Measurements from ENCODE around the gene SPTBN5.

DNA sequence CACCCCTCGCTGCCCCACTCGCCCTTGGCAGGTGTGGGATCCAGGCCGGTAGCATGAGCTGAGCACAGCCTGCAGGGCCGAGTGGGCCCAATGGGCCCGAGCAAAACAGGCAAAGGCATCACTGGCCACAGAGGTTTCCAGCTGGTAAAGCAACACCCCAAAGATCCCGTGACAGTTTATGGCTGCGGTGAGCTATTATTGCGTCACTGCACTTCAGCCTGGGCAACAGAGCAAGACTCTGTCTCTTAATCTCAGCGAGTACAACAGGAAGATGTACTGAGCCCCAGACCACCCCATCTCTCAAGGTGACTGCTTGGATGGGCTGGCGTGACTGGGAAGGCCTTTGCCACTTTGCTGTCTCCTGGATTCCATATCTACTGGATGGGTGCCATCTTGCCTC, 61.6 kb downstream of the SPTBN5 start:
- TF ChIP-seq, protein P1, sequence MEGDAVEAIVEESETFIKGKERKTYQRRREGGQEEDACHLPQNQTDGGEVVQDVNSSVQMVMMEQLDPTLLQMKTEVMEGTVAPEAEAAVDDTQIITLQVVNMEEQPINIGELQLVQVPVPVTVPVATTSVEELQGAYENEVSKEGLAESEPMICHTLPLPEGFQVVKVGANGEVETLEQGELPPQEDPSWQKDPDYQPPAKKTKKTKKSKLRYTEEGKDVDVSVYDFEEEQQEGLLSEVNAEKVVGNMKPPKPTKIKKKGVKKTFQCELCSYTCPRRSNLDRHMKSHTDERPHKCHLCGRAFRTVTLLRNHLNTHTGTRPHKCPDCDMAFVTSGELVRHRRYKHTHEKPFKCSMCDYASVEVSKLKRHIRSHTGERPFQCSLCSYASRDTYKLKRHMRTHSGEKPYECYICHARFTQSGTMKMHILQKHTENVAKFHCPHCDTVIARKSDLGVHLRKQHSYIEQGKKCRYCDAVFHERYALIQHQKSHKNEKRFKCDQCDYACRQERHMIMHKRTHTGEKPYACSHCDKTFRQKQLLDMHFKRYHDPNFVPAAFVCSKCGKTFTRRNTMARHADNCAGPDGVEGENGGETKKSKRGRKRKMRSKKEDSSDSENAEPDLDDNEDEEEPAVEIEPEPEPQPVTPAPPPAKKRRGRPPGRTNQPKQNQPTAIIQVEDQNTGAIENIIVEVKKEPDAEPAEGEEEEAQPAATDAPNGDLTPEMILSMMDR (IDR thresholded peaks at IDR 0.05): no peak
- no peak for TF ChIP-seq POLR2A (IDR thresholded peaks at IDR 0.05)

Measured in Peyer's patch (tissue), 4 donors.